ENCODE data around the gene KRT7.

KRT7 gene

GRCh38 chr12:52200086-52200780 is 32.8 kb upstream of the KRT7 start:
- Histone ChIP-seq H3K4me2 (ENCODE audit: low read length) (no peak overlapping the region), H3K4me3 (ENCODE audit: low read depth, low read length, poor library complexity, severe bottlenecking) (no peak overlapping the region), H3K9me2 (ENCODE audit: low read depth, low read length) (no peaks in the 10 kb centered on the region), H3K4me1 (ENCODE audit: insufficient read depth, low read length, severe bottlenecking) (no peaks in the 10 kb centered on the region), H2AFZ (ENCODE audit: low read length) (no peak overlapping the region), H3K79me2 (ENCODE audit: insufficient read depth, low read length) (no peaks in the 10 kb centered on the region), H3K9ac (ENCODE audit: low read length) (no peak overlapping the region), H3K9me3 (ENCODE audit: low read length) (no peaks in the 10 kb centered on the region), H3F3A (ENCODE audit: insufficient read depth, low read length) (no peaks in the 10 kb centered on the region), H3K27me3 (ENCODE audit: insufficient read depth, low read length) (no peaks in the 10 kb centered on the region; the same call in 1 of the 2 replicates), H3K36me3 (ENCODE audit: insufficient read depth, low read length) (no peaks in the 10 kb centered on the region), H3K27ac (ENCODE audit: low read depth, low read length, poor library complexity, severe bottlenecking) (no peak overlapping the region), H4K20me1 (ENCODE audit: insufficient read depth, low read length) (no peaks in the 10 kb centered on the region)
- TF ChIP-seq CTCF (IDR thresholded peaks at IDR 0.05; ENCODE audit: low read length) (no peak), EZH2 (IDR thresholded peaks at IDR 0.05; ENCODE audit: borderline replicate concordance, low read length) (no peak)

GRCh38 chr12:52200781-52201450 is 32.1 kb upstream of the KRT7 start:
- no peak overlapping the region for H3K9ac ChIP-seq (ENCODE audit: low read length)
- H3K36me3 ChIP-seq (ENCODE audit: insufficient read depth, low read length): no peaks in the 10 kb centered on the region
- no peak overlapping the region for H3K27ac ChIP-seq (ENCODE audit: low read depth, low read length, poor library complexity, severe bottlenecking)
- no peak overlapping the region for H3K4me3 ChIP-seq (ENCODE audit: low read depth, low read length, poor library complexity, severe bottlenecking)
- H2AFZ ChIP-seq (ENCODE audit: low read length): no peak overlapping the region
- H4K20me1 ChIP-seq (ENCODE audit: insufficient read depth, low read length): no peaks in the 10 kb centered on the region
- H3K9me2 ChIP-seq (ENCODE audit: low read depth, low read length): no peaks in the 10 kb centered on the region
- no peaks in the 10 kb centered on the region for H3K4me1 ChIP-seq (ENCODE audit: insufficient read depth, low read length, severe bottlenecking)
- no peak for TF ChIP-seq CTCF (IDR thresholded peaks at IDR 0.05; ENCODE audit: low read length)
- TF ChIP-seq EZH2 (IDR thresholded peaks at IDR 0.05; ENCODE audit: borderline replicate concordance, low read length): no peak
- no peaks in the 10 kb centered on the region for H3K79me2 ChIP-seq (ENCODE audit: insufficient read depth, low read length)
- no peaks in the 10 kb centered on the region for H3F3A ChIP-seq (ENCODE audit: insufficient read depth, low read length)
- H3K9me3 ChIP-seq (ENCODE audit: low read length): no peaks in the 10 kb centered on the region
- H3K4me2 ChIP-seq (ENCODE audit: low read length): no peak overlapping the region
- no peaks in the 10 kb centered on the region; the same call in 1 of the 2 replicates for H3K27me3 ChIP-seq (ENCODE audit: insufficient read depth, low read length)

GRCh38 chr12:52201451-52201839 is 31.6 kb upstream of the KRT7 start:
- Histone ChIP-seq H3K9me3 (ENCODE audit: low read length) (no peaks in the 10 kb centered on the region), H3K79me2 (ENCODE audit: insufficient read depth, low read length) (no peaks in the 10 kb centered on the region), H2AFZ (ENCODE audit: low read length) (no peak overlapping the region), H3K4me2 (ENCODE audit: low read length) (no peak overlapping the region), H3K9me2 (ENCODE audit: low read depth, low read length) (no peaks in the 10 kb centered on the region), H3K36me3 (ENCODE audit: insufficient read depth, low read length) (no peaks in the 10 kb centered on the region), H3K4me1 (ENCODE audit: insufficient read depth, low read length, severe bottlenecking) (no peaks in the 10 kb centered on the region), H3K27me3 (ENCODE audit: insufficient read depth, low read length) (no peaks in the 10 kb centered on the region; the same call in 1 of the 2 replicates), H4K20me1 (ENCODE audit: insufficient read depth, low read length) (no peaks in the 10 kb centered on the region), H3K4me3 (ENCODE audit: low read depth, low read length, poor library complexity, severe bottlenecking) (no peak overlapping the region), H3F3A (ENCODE audit: insufficient read depth, low read length) (no peaks in the 10 kb centered on the region), H3K9ac (ENCODE audit: low read length) (no peak overlapping the region), H3K27ac (ENCODE audit: low read depth, low read length, poor library complexity, severe bottlenecking) (no peak overlapping the region)
- TF ChIP-seq EZH2 (IDR thresholded peaks at IDR 0.05; ENCODE audit: borderline replicate concordance, low read length) (no peak), CTCF (IDR thresholded peaks at IDR 0.05; ENCODE audit: low read length) (no peak)

Data from OCI-LY1 (cell line).